Endothelial cell of umbilical vein (primary cell): ENCODE measurements around the gene DLGAP1. TPM values are rescaled to one million over a fixed set of nuclear protein-coding genes. Genes with fewer than 3 reads are reported as not detected.

Experiments used
- BruUV-seq: library from RNA; stranded (reverse); fragments of 400-500 nt; replicated peaks from 2 replicates; lab custom pipeline; 2021; lab: Mats Ljungman, UMichigan
- CTCF ChIA-PET: fragments of 300-600, 350-600 bp; sonication (Branson Sonifier 250); formaldehyde crosslinking; loops from one replicate; lab custom pipeline; 2021; ENCODE audit warnings: antibody characterized with exemption, inconsistent platforms; lab: Charles Lee
- POLR2A ChIA-PET: fragments of 300-600, 350-600 bp; sonication (Branson Sonifier 250); formaldehyde crosslinking; loops from one replicate; lab custom pipeline; 2021; ENCODE audit warnings: antibody characterized with exemption, inconsistent platforms; lab: Charles Lee
- DNase-seq: peaks from one replicate; pipeline ENCODE4 v3.0.0-alpha.2; 2011; ENCODE audit warnings: low read depth, low spot score
- FAIRE-seq: peaks from 2 replicates; lab custom pipeline; 2011; peaks lifted over from hg19 to GRCh38; lab: Jason Lieb, UNC
- H2AFZ ChIP-seq: 2 replicates; pipeline ENCODE4 v1.6.0; 2012; ENCODE audit warnings: low read depth, low read length, control low read depth, inconsistent platforms
- H3K27ac ChIP-seq: 2 replicates; pipeline ENCODE4 v1.5.1; 2011; ENCODE audit warnings: low read depth, mild to moderate bottlenecking, control low read depth, low read length, moderate library complexity; ENCODE audit not compliant: insufficient read depth
- H3K27me3 ChIP-seq, 2 experiments: 2 replicates each; pipeline versions ENCODE4 v1.6.0 to v1.6.1; 2011; ENCODE audit warnings: low read length in 2 of 2, mixed read lengths in 1 of 2; ENCODE audit not compliant: control insufficient read depth in 2 of 2, insufficient read depth in 2 of 2
- H3K36me3 ChIP-seq, 2 experiments: 2 replicates in 1 of 2; 3 replicates in 1 of 2; pipeline ENCODE4 v1.5.1; 2011; ENCODE audit warnings: low read length in 2 of 2, mild to moderate bottlenecking in 1 of 2, moderate library complexity in 1 of 2; ENCODE audit not compliant: control insufficient read depth in 2 of 2, insufficient read depth in 2 of 2; ENCODE audit errors: extremely low read depth in 1 of 2
- H3K4me1 ChIP-seq: 3 replicates; pipeline ENCODE4 v1.5.1; 2011; ENCODE audit warnings: mild to moderate bottlenecking, low read length; ENCODE audit not compliant: control insufficient read depth, insufficient read depth; ENCODE audit errors: extremely low read depth
- H3K4me2 ChIP-seq: 2 replicates; pipeline ENCODE4 v1.6.1; 2011; ENCODE audit warnings: low read length, control low read depth, mixed read lengths; ENCODE audit not compliant: insufficient read depth
- H3K4me3 ChIP-seq, 3 experiments: fragments of 200-600 bp in 1 of 3; sonication (generic), shearing (Covaris generic) in 1 of 3; replicated peaks in 1 of 3; 2 replicates each; pipeline ENCODE4 v1.5.1; 2011 to 2016; ENCODE audit warnings: control low read depth in 3 of 3, low read length in 3 of 3, mild to moderate bottlenecking in 2 of 3, inconsistent platforms in 1 of 3, low read depth in 1 of 3, moderate library complexity in 1 of 3; ENCODE audit not compliant: insufficient read depth in 1 of 3
- H3K79me2 ChIP-seq: 2 replicates; pipeline ENCODE4 v1.6.0; 2012; ENCODE audit warnings: low read length, inconsistent platforms; ENCODE audit not compliant: control insufficient read depth, insufficient read depth
- H3K9ac ChIP-seq: replicated peaks from 2 replicates; pipeline ENCODE3; 2011; ENCODE audit warnings: low read length, control low read depth; ENCODE audit not compliant: insufficient read depth; ENCODE audit errors: extremely low read depth
- H3K9me1 ChIP-seq: replicated peaks from 3 replicates; pipeline ENCODE4 v1.6.0; 2011; ENCODE audit warnings: mild to moderate bottlenecking, low read length; ENCODE audit not compliant: control insufficient read depth, insufficient read depth; ENCODE audit errors: extremely low read depth
- H3K9me3 ChIP-seq: replicated peaks from 2 replicates; pipeline ENCODE4 v1.5.1; 2012; ENCODE audit warnings: low read length, inconsistent platforms; ENCODE audit not compliant: control insufficient read depth, insufficient read depth
- H4K20me1 ChIP-seq: replicated peaks from 2 replicates; pipeline ENCODE3; 2011; ENCODE audit warnings: mild to moderate bottlenecking, low read length; ENCODE audit not compliant: control insufficient read depth, insufficient read depth; ENCODE audit errors: extremely low read depth
- CTCF ChIP-seq, 2 donors: IDR thresholded peaks; 1 replicate in 1 of 2; 2 replicates in 1 of 2; pipeline ENCODE4 v1.5.1; 2011; ENCODE audit warnings: low read length in 2 of 2, mild to moderate bottlenecking in 2 of 2, moderate library complexity in 2 of 2, control low read depth in 1 of 2, inconsistent platforms in 1 of 2, low read depth in 1 of 2; ENCODE audit not compliant: insufficient read depth in 1 of 2; ENCODE audit errors: extremely low read depth in 1 of 2
- EZH2 ChIP-seq: IDR thresholded peaks from 2 replicates; pipeline ENCODE4 v1.6.1; 2012; ENCODE audit warnings: borderline replicate concordance, low read depth, mild to moderate bottlenecking, moderate library complexity, low read length, inconsistent platforms; ENCODE audit not compliant: severe bottlenecking
- FOS ChIP-seq: IDR thresholded peaks from 2 replicates; pipeline ENCODE4 v1.6.1; 2011; ENCODE audit warnings: mild to moderate bottlenecking, low read length, moderate library complexity, borderline replicate concordance; ENCODE audit not compliant: insufficient read depth
- GATA2 ChIP-seq: IDR thresholded peaks from 2 replicates; pipeline ENCODE4 v1.7.0; 2011; ENCODE audit warnings: low read depth, mild to moderate bottlenecking, moderate library complexity, mixed read lengths, low read length; ENCODE audit not compliant: insufficient read length, insufficient read depth
- JUN ChIP-seq: IDR thresholded peaks from 2 replicates; pipeline ENCODE4 v1.6.1; 2011; ENCODE audit warnings: borderline replicate concordance, low read depth; ENCODE audit not compliant: insufficient read length, insufficient read depth
- MAX ChIP-seq: IDR thresholded peaks from 2 replicates; pipeline ENCODE4 v1.6.1; 2011; ENCODE audit not compliant: insufficient read depth, insufficient read length
- MYC ChIP-seq: IDR thresholded peaks from one replicate; pipeline ENCODE4 v1.6.1; 2011; ENCODE audit warnings: mild to moderate bottlenecking, low read depth, low read length
- POLR2A ChIP-seq: IDR thresholded peaks from 2 replicates; pipeline ENCODE4 v1.6.1; 2012; ENCODE audit warnings: low read depth, mild to moderate bottlenecking, control low read depth, low read length
- POLR2AphosphoS5 ChIP-seq: IDR thresholded peaks from 2 replicates; pipeline ENCODE4 v1.6.1; 2012; ENCODE audit warnings: low read depth, mild to moderate bottlenecking, control low read depth, low read length, moderate library complexity; ENCODE audit not compliant: insufficient read depth
- dilution Hi-C: fragments of 300-500 bp; cut with MboI; formaldehyde crosslinking; loops from one replicate; pipeline ENCODE4 v1.15.0; 2019; ENCODE audit warnings: low sequenced_read_pairs; ENCODE audit not compliant: extremely low pct_ligation_motif_present
- intact Hi-C: fragments of 100-400 bp; cut with micrococcal nuclease; formaldehyde crosslinking; loops from one replicate; pipeline ENCODE4 v1.10.0; 2022
- polyA plus RNA-seq, 4 experiments: library from polyadenylated mRNA; depleted of rRNA in 3 of 4; stranded (reverse) in 3 of 4; unstranded in 1 of 4; fragments of >200 nt; gene quantifications; 2 replicates each; pipeline versions ENCODE4 v1.2.1 to v1.2.3, GENCODE V29; 2011 to 2012; ENCODE audit warnings: missing spikeins in 1 of 4
- total RNA-seq: library from RNA; stranded (reverse); gene quantifications from 2 replicates; pipeline ENCODE4 v1.2.3, GENCODE V29; 2021

DLGAP1 gene
- total and polyA plus RNA-seq, 2 donors (not counting 3 experiments of a cell fraction or from before 2014, with no cell fraction given), result 0.04 TPM; not detected in 1

DNA sequence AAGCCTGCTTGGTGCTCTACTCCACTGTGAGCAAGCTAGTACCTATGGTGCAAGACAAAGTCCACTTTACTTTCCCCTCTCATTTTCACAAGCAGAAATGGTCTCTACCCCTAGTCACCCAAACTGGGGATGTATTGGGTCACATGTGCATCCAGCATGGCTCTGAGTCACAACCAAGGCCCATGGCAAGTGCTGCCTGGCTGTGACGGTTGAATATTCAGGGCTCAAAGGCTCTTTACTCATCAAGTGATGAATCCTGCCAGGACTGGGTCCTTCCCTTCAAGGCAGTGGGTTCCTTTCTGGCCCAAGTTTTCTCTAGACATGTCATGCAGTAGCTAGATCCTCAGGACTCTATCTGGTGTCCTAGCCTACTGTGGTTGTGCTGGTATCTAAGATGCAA, 311.5 kb downstream of the DLGAP1 start:
- H3K79me2 ChIP-seq, result no peaks in the 10 kb centered on the region
- no peaks in the 10 kb centered on the region for H4K20me1 ChIP-seq
- no peaks in the 10 kb centered on the region for H3K4me1 ChIP-seq
- no peak for DNase-seq
- dilution Hi-C loops (no loop called here), intact Hi-C loops (no loop called here)
- no peaks in the 10 kb centered on the region for H3K36me3 ChIP-seq
- H3K27ac ChIP-seq, result no peak overlapping the region
- CTCF ChIA-PET, result no interaction called here
- no peak for FAIRE-seq
- no TSS peak for BruUV-seq
- H3K4me3 ChIP-seq, result no peak overlapping the region
- no peaks in the 10 kb centered on the region for H3K27me3 ChIP-seq
- no peak overlapping the region for H3K9ac ChIP-seq
- H3K9me3 ChIP-seq, result peaks cover 2% of the 10 kb centered on the region
- TF ChIP-seq GATA2, result no peak
- no peak for TF ChIP-seq CTCF (IDR thresholded peaks at IDR 0.05; ENCODE audit: extremely low read depth in 1 of 2, insufficient read depth in 1 of 2, low read depth in 1 of 2, low read length in 2 of 2)
- TF ChIP-seq POLR2AphosphoS5, result no peak
- TF ChIP-seq FOS, result no peak
- TF ChIP-seq POLR2A, result no peak
- no peak for TF ChIP-seq MAX
- TF ChIP-seq JUN, result no peak
- no peak for TF ChIP-seq MYC
- TF ChIP-seq EZH2, result no peak
- POLR2A ChIA-PET, result no interaction called here
- no peak overlapping the region for H3K4me2 ChIP-seq
- no peak overlapping the region for H2AFZ ChIP-seq
- H3K9me1 ChIP-seq, result no peaks in the 10 kb centered on the region
